Measurements from ENCODE around the gene NPRL2. TPM values are rescaled to one million over a fixed set of nuclear protein-coding genes. Genes with fewer than 3 reads are reported as not detected.

NPRL2 gene
- 23.9 and 27.8 TPM in 2 replicates for total RNA-seq (2014; rRNA removed)
- 25.0 TPM for polyA plus RNA-seq (2012)

DNA sequence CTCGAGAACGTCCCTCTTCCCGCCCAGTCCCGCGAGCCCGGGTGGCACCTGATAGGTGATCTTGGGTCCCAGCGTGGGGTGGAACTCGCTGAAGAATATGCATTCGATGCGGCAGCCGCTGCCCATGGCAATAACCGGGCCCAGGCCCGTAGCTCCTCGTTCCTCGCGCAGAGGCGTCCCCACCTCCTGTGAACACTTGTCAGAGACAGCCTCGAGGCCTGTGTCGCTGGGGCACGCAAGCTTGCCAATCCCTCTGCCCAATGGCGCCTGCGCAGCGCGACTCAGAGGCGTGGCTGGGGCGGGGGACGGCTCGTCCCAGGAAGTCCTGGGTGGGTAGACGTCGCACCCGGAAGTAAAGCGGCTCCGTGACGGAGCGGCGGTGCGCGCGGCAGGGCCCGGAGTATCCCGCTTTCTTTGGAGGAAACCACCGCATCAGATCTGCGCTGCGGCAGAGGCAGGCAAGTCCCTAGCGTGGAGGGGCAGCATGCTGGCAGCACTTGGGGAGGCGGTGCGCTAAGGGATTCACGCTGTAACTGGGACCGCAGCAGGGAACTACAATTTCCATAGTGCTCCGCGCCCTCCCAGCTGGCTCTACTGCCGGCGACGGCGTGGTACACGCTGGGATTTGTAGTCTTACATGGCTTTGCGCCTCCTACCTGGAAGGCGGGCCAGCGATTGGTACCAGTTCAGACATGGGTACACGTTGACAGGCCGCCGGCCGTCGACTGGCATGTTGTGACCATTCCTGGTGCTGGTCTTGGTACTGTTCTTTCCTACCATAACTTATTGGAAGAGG, at the start of gene NPRL2, which contains the start of gene CYB561D2:
Gene NPRL2, minus strand, starts transcription at position 249 of the 796 bp plus-strand sequence. Its CDS starts 123 bp downstream, at position 126.
Gene CYB561D2, plus strand, starts transcription at position 336 of the 796 bp plus-strand sequence. CDS start 572 bp downstream, outside the sequence.
- DNase-seq (ENCODE audit: low read depth), result peak; percentile 89

DNA sequence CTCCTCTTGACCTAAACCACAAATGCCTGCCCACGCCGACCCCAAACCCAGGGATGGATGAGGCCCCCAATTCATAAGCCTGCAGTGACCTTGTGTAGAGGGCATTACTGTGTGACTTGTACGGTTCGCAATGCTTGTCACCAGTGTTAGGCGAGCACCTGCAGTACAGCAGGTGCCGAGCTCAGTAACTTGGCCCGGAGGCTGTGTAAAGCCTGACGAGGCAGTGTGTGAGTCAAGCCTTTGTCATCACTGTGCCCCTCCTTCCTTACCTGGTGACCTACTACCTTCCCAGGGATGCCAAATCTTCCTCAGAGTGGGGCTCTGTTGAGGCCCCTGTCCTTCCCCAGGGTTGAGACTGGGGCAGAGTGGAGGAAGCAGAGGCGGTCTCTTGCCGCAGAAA, 45.9 kb upstream of the NPRL2 start:
- no peak for DNase-seq (ENCODE audit: low read depth)

DNA sequence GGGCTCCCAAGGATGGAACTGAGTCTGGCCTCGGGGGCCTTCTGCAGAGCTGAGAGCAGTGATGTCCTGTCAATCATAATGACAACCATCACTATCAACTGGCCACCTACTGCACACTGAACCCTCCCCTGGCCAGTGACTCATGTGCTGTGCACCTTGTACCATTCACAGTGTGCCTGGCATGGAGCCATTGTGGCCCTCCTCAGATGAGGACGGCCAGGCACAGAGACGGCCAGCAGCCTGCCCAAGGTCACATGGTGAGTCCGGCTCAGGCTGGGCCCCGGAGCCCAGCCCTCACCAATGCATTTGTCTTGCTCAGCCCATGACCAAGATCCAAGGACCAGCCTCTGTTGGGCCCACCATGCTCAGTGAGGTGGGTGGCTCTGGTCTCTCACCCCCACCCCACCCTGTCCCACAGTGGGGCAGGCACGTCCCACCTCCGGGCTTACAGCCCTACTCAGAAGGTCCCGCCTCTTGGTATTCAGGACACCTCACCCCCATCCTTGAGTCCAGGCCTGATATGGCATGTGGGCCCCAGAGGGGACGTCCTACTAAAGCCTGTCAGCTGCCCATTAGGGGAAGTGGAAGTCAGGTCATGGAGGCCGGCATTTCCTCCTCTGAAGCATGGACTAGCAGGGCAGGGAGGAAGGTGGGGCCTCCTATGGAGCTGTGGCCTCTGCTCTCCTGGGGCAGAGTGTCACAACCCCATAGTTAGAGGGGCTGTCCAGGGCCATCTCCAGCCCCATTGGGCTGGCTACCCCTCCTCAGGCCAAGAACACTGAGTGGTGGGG, 44.7 kb upstream of the NPRL2 start:
- no peak for DNase-seq (ENCODE audit: low read depth)

DNA sequence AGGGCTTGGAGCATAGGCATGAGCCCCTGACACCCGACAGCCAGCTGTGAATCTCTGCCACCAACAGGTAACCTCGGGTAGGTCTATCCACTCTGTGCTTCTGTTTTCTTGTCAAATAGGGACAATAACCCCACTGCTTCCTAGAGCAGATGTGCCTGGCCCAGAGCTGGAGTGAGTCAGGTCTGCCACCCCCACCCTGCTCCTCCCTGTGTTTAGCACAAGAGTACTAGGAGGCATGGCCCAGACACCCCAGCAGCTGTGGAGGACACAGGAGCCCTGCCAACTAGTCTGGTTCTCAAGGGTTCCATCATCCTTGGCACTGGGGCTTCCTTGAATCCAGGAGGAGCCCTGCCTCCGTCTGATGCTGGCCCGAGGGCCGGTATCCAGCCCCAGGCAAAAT, 42.5 kb upstream of the NPRL2 start:
- no peak for DNase-seq (ENCODE audit: low read depth)

DNA sequence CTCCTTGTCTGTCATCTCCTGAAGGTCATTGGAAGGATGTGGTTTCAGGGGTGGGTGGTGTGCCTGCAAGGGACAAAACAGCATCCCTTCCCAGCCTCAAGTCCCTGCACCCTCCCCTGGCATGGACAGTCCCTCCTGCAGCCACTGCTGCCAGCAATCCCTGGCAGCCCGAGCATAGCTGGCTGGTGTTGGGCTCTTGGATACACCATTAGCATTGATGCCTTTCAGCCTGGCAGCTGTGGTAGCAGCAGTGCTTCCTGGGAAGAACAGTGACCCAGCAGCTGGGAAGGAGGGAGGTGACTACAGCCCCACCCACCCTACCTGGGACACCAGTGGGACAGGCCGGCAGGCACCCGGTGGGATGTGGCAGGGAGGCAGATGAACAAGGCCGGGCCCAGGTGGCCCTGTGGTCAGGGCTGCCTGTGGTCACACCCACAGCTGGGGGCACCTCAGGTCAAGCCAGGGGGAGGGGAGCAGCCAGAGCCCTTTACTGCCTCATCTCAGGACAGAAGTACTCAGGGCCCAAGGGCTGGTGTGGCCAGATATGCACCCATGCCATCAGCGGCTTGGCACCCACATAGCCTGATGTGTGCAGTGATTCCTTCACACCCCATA, 41.6 kb upstream of the NPRL2 start:
- DNase-seq (ENCODE audit: low read depth), result no peak

DNA sequence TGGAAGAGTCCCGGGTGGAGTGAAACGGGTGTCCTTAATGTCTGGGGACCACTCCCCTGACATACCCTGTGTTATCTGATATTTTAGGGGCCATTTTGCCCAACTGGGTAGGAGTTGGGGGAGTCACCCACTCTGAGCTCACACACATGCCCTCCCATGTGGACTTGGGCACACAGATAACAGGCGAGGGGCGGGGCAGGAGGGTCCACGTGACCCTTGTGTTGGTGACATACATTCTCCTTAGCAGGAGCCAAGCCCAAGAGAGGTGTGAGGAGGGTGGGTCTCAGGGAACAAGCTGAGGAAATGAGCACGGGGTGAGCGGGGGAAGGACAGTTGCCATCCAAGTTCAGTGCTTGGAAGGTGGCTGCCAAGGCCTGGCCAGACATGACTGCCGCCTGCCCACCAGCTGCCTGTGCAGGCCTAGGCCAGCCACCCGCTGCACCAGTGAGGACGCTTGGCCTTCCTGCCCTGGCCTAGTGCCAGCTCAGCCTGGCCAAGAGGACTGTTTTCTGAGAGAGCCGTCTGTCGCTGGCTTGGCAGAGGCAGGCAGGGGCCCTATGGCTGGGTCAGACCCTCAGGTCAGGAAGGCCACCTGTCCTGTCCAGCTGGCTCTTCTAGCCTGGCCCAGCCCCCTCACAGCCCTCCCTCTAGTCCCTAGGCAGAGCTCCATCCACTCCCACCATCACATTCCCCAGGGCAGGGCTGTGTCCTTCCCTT, 40.1 kb upstream of the NPRL2 start:
- no peak for DNase-seq (ENCODE audit: low read depth)

DNA sequence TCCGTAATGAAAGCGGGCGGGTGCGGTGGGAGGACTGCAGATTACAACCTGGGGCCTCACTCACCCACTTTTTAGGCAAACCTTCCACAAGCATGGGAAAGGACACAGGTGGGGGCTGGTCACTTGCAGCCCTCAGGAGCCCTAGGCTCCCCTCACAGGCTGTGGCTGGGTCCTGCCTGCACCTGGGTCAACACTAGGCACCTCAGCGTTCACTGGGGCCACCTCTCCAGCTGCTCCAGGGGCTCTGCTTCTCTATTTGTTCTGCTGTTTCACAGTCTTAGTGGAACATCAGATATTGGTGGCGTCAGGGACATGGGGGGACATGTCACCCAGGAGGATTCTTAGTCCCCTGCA, 38.8 kb upstream of the NPRL2 start:
- DNase-seq (ENCODE audit: low read depth), result no peak

DNA sequence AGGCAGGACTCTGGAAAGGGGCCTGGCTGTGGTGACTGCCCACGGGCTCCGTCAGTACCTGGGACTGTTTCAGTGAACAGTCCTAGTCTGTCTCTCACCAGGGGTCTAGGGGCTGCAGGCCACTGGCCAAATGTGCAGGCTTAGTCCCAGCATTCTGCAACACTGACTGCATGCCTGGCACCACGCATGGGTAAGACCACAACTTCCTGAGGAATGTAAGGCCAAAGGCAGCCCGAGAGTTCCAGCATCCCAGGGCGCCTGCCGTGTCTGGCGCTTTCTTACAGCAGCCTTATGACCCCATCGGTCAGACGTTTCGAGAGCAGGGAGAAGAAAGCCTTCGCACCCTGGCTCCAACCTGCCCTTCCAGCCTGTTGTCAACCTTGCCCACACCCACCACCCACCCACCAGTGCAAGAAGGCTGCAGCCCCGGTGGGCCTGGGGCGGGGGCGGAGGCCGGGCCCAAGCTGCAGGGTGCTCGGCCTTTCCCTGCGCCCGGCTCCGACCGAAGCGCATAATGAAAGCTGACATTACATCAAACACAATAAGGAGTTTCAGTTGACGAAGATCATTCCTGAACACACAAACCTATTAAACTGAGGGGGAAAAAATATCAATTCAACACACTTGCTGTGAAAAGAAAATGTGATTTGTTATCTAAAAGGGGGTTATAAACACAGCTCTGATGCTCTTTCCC, 38.3 kb upstream of the NPRL2 start:
- DNase-seq (ENCODE audit: low read depth), result no peak

DNA sequence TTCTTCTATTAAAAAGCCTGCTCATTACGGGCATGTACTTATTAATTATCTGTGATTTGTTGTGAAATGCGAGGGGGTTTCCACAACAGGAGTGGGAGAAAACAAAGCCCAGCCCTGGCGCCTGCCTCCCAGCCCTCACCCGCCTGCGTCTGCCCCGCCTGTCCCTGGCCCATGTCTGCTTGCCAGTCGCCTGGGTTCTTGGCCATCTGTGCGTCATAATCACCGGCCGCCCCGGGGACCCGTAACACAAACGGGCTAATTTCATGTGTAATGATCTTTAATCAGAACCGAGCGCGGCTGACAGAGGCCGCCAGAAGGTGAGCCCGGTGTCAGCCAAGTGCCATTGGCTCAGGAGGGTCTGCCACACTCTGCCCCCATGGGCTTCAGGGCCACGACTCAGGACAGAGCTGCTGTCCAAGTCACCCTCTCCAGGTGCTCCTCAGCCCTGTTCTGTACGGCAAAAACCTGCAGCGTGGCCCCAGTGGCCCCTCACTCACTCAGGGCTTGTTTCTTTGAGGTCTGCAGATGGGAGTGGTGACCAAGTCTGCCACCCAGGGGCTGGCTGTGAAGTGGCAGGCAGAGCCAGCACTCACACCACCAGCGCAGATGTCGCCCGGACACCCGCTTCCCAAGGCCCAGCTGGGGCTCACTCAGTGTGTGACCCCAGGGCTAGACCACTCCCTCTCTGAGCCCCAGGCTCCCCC, 37.6 kb upstream of the NPRL2 start:
- no peak for DNase-seq (ENCODE audit: low read depth)

DNA sequence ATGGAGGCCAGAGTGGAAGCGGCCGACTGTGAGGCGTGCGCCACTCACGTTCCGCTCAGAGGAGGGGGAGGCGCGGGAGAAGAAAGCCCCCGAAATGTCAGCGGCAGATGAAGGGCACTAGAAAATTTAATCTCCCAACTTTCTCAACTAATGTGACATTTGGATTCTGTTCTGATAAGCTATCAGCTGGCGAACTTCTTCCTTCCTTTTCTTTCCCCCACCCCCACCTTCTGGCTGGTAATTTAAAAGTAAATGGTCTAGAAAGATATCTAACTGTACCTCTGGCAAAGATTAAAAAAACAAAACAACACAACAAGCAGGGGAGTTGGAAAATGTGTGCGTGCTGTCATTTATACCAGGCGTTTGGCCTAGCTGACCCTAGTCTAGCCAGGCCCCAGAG, 35.2 kb upstream of the NPRL2 start:
- DNase-seq (ENCODE audit: low read depth), result no peak

DNA sequence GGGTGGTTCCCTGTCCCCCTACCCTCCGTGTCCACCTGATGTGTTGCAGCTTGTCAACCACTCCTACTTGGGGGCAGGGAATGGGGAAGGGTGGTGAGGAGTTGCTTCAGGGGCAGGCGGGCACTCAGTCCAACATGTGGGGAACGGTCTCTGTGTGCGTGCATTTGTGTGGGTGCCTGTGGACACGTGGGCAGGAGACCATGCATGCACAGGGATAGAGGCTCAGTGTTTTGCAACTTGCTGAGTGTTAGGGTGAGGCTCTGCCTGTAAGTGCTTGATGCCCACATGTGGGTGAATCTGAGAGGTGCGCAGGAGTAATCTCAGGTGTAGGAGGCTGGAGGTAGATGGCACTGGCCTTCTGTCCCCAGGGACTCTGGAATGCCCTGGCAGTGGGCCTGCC, 33.2 kb upstream of the NPRL2 start:
- no peak for DNase-seq (ENCODE audit: low read depth)

DNA sequence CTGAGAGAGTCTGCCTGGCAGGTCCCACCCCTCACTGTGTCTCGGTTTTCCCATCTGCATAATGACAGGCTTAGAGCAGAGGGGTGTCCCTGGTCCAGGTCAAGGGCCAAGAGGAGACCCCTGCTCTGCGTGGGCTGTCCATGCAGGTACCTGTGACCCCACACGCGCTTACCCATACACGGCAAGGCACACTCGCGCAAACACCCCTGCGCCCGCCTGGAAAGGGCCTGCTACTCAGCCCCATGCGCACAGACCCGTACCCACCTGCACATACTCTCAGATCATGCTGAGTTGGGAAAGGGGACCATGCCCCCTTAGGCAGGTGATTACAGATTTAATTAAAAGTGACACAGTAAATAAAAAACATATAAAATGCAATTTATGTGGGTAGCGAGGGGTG, 32.1 kb upstream of the NPRL2 start:
- DNase-seq (ENCODE audit: low read depth), result no peak

DNA sequence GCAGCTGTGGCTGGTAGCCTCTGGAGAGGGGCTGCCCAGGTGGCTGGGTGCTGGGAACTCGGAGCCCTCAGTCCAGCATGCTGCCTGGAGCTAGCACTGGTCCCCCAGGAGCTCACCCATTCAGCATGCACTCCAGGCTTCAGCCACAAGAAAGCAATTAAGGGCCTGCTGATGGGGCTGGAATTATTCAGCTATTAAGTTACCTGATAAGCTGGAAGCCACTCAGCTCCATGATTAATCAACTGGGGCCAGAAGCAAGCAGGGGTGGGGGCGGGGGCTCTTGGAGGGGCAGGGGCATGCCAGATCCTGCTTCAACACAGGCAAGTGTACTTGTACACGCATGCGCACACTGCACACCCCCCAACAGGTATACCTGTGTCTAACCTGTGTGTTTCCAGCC, 30.8 kb upstream of the NPRL2 start:
- no peak for DNase-seq (ENCODE audit: low read depth)

DNA sequence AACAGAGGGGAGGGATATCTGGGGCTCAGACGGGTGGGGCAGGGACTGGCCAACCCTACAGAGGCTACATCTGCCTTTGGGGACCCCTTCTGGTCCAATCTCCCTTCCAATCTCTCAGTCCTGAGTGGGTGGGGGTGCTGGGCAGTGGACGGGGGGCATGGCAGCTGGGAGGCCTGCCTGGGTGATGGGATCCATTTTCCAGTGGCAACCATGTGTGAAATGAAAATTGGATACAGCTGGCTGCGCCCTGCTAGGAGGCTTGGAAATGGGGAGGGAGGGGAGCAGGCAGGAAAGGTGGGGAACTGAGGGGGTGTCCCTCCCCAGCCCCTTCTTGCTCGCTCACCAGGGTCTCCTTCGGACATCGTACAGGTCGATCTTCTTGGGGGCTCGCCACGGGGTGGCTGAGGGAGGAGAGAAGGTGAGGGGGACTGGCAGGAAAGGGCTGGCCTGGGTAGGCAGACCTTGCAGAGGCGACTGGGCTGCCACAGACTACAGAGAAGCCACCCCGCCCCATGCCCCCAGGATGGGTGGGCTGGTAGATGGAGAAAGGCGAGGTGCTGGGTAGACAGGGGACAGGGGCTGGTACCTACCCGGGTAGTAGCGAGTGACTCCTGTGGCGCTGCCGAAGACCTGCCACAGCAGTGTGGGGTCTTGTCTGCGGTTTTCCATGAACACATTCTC, 30.0 kb upstream of the NPRL2 start:
- no peak for DNase-seq (ENCODE audit: low read depth)

DNA sequence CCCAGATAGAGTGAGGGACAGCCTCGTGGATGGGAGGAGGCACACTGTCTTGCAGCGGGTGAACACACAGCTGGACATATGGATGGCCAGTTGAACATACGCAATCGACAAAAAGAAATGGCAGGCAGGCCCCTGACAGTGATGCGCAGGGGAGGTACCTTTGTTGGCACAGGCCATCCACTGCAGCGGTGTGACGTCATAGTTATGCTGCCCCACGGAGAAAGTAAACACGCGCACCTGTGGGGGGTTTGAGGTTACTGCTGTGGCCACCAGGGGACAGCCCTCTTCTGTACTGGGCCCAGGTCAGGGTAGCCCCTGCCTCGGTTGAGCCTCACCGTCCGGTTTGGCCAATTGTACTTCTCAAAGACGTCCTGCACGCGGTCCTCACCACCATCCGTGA, 28.2 kb upstream of the NPRL2 start:
- DNase-seq (ENCODE audit: low read depth), result no peak

DNA sequence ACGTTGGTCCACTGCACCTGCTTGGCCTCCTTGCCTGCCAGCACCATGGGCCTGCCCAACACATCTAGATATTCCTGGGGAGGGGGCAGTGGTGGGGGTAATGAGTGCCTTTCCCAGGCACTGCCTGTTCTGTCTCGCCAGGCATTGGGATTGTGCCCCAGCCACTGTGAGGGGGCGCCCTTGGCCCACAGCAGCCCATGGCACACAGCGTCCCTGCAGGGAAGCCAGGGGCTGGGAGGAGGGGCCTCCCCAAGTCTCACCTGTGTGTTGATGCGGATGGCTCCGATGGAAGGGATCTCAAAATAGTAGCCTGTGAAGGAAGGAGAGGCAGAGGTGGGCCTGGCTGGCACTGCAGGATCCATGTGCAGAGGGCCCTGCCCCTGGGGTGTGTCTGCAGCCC, 27.4 kb upstream of the NPRL2 start:
- DNase-seq (ENCODE audit: low read depth), result no peak

DNA sequence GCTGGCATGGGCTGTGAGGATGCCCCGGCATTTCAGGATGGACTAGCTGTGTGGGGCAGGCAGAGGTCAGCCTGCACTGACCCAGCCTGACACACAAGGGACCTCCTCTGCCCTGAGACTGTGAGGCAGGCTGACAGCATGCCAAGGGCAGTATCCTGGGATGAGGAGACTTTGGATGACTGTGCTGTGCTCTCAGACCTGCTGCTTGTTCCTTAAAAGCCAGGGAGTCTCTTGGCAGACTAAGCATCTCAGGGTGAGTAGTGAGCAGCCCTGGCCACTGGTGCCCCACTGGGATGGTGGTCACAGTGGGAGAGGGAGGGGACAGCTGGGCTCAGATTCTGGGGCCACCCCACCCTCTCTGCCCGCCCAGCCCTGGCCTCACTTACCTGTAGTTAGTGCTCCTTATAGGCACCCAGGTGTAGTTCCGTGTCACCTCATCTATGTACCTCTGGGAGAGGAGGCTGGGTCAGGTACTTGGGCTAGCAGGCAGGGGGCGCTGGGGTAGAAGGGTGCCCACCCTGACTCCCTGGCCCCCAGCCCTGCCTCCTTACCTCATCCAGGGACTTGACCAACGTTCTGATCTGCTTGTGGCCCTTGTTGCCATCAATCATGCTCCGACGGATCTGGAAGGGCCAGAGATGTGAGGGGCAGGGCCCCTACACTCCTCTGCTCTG, 24.8 kb upstream of the NPRL2 start:
- no peak for DNase-seq (ENCODE audit: low read depth)

DNA sequence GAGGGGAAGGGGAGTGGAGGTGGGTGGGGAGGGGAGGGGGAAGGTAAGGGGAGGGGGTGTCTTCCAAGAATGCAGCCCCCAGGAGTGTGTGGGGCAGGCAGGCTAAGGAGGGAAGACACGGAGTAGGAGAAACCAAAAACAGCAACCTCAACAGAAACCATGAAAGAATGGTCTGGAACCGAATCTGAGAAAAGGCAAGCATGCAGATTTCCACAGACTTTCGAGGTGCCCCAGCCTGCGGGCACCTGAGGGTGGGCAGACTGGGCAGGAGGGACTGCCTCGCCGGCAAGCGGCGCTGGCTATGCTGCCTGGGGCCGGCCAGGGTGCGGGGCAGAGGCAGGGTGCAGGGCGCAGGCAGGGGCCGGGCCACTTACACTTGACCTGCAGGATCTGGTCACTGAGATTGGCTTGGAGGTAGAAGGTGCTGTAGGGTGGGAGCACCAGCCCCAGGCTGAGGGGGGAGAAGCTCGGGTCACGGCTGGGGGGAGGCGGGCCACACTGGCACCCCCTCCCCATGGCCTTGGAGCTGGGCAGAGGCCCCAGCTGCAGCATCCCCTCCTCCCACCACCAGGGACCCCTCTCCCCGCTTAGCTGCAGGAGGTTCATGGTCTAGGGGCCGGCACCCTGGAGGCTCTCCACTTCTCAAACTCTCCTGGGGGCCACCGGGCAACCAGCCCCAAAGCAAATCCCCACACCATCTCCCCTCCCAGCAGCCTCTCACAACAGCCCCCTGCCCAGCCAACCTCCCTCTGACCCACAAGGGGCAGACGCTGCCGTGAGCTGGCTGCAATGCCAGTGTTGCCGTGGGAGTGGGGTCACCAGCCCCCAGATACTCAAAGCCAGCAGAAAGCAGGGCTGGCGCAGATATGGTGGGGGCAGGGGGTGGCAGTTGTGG, 24.0 kb upstream of the NPRL2 start:
- DNase-seq (ENCODE audit: low read depth), result no peak
